ENCODE measurements around the gene IDUA.

The IDUA gene

GRCh38 chr4:1001561-1002130 is 14.8 kb downstream of the IDUA start:
- DNase-seq (ENCODE audit: low read depth): no peak

DNA sequence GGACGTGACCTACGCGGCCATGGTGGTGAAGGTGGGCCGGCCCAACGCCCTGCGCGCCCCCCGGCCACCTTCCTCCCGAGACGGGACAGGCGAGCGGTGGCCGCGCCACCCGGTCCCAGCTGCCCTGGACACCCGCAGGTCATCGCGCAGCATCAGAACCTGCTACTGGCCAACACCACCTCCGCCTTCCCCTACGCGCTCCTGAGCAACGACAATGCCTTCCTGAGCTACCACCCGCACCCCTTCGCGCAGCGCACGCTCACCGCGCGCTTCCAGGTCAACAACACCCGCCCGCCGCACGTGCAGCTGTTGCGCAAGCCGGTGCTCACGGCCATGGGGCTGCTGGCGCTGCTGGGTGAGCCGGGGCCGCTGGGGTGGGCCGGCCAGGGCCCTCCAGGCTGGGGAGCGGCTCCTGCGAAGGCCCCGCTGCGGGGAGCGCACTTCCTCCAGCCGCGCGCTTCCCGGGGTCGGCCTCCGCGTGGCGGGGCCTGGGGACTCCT is 15.3 kb downstream of the IDUA start:
- no peak for DNase-seq (ENCODE audit: low read depth)

GRCh38 chr4:1002631-1003251 is 15.9 kb downstream of the IDUA start:
- no peak for DNase-seq (ENCODE audit: low read depth)

- no peak for DNase-seq (ENCODE audit: low read depth)
These were observed 16.6 kb downstream of the IDUA start for GRCh38 chr4:1003271-1004070.

- DNase-seq (ENCODE audit: low read depth): no peak
These were observed 17.2 kb downstream of the IDUA start for GRCh38 chr4:1004071-1004418.

DNA sequence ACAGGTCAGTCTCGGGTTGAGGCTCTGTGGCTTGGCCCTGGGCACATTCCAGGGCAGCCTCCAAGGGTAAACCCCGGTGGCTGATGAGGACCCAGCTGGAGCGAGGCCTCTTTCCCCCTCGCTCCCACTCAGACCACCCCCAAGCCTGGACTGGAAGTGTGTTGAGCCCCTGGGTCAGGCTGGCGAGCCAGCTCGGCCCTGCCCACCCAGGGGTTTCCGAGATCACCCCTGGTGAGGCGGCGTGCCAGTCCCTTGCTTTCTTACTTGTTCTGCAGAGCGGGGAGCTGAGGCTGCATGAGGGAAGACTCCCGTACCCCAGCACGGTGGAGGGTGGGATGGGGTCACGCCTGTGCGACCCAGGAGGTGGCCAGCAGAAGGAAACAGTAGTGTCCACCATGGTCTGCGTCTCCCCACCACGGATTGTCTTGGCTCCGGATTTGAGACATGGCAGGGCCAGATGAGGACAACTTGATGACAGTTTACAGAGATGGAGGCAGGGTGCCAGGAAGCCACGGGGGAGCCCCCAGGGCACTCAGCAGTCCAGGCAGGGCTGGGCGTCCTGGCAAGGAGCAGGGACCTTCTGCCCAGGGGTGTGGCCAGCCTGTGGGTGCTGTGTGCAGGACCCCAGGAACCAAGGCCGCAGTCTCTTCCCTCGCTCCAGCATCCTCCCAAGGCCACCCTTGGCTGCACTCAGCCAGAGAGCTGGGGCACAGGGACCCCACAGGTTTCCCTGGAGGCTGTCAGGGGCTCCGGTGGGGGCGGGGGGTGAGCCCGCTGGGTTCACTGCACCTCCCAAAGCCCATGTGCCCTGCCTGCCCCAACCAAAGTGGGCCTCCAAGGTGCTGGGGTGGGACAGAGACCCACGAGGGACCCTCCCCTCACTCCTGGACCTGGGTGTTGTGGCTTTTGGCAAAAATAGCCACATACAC is 18.0 kb downstream of the IDUA start:
- DNase-seq (ENCODE audit: low read depth): no peak

DNA sequence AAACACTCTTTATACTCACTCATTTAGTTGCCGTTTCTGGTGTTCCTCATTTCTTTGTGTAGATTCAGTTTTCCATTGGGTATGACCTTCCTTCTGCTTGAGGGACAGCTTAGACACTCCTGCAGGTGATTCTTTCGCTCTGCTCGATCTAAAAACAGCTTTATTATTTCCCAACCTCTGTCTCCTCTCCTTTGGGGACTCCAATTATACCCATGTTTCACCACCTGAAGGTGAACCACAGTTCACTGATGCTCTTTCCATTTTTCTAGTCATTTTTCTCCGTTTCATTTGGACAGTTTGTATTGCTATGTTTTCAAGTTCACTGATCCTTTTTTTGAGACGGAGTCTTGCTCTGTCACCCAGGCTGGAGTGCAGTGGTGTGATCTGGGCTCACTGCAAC is 20.0 kb downstream of the IDUA start:
- no peak for DNase-seq (ENCODE audit: low read depth)

GRCh38 chr4:1008840-1009541 is 22.1 kb downstream of the IDUA start:
- DNase-seq (ENCODE audit: low read depth): peak; percentile 21

- peak; percentile 70 for DNase-seq (ENCODE audit: low read depth)
These were observed 22.9 kb downstream of the IDUA start for GRCh38 chr4:1009542-1010394.

GRCh38 chr4:1010395-1011021 is 23.7 kb downstream of the IDUA start:
- DNase-seq (ENCODE audit: low read depth): peak; percentile 46

DNA sequence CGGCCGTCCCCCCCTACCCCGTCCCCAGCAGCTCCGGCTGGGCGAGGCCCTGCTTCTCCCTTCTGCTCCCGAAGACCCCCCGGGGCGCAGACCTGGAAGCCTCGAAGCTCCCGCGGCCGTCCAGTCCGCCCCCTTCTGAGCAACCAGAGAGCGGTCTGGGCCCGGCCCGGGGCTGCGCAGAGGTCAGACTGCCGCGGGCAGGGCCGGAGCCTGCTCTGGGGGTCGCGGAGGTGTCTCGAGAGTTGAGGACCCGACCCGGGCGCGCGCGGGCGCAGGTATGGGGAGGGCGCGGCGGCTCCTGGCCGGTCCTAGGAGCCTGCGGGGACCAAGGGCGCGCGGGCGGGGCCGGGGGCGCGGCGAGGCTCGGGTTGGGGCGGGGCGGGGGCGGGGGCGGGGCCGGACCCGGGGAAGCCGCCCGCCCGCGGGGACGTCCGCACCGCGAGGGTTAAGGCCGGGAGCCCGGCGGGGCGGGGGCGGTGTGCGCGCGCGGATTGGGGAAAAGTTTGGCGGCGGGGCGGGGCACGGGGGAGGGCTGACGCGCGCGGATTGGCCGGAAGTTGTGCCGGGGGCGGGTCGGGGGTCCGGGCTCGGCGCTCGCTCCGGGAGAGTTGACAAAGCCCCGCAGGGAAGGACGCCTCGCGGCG is 24.3 kb downstream of the IDUA start, which contains the start of gene FGFRL1:
FGFRL1 (plus strand) TSS at position 605 of the 644 bp plus-strand sequence. CDS start 860 bp downstream, outside the sequence.
- peak; percentile 90 for DNase-seq (ENCODE audit: low read depth)

DNA sequence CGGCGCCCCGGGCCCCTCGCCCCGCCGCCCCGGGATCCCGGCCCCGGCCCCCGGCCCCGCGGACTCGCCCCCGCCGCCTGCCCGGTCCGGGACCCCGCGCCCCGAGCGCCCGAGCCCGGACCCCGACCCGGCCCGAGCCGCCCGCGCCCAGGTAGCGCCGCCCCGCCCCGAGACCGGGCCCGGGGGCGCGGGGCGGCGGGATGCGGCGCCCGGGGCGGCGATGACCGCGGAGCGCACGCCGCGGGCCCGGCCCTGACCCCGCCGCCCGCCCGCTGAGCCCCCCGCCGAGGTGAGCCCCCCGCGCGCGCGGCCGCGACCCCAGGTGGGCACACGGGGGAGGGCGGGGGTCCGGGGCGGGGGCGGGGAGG is 24.8 kb downstream of the IDUA start:
- no peak for DNase-seq (ENCODE audit: low read depth)

DNA sequence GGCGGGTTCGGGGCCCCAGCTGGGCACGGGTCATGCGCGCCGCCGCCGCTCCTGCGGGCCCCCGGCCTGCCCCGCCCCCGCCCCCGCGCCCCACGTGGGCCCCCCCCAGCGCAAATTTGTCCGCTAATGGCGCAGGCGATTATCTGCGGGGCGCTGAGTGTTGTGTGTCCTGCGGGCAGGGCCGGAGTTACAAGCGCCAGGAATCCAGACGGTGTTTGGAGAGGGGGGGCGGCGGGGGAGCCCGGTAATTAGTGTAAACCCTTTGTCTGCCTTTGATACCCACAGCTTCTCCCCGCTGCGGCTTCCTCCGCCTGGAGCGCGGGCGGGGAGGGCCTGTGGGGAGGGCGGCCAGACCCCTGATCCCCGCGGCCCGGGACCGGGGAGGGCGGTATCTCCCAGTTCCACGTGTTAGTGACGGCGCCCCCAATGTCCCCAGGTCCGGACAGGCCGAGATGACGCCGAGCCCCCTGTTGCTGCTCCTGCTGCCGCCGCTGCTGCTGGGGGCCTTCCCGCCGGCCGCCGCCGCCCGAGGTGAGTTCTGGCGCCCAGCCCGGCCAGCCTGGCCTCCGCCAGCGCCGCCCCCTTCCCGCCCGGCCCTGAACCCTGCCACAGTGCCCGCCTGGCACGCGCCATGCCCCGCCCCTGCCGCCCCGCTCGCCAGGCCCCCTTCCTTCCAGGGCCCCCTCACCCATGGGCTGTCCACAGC is 25.3 kb downstream of the IDUA start:
- peak; percentile 14 for DNase-seq (ENCODE audit: low read depth)

DNA sequence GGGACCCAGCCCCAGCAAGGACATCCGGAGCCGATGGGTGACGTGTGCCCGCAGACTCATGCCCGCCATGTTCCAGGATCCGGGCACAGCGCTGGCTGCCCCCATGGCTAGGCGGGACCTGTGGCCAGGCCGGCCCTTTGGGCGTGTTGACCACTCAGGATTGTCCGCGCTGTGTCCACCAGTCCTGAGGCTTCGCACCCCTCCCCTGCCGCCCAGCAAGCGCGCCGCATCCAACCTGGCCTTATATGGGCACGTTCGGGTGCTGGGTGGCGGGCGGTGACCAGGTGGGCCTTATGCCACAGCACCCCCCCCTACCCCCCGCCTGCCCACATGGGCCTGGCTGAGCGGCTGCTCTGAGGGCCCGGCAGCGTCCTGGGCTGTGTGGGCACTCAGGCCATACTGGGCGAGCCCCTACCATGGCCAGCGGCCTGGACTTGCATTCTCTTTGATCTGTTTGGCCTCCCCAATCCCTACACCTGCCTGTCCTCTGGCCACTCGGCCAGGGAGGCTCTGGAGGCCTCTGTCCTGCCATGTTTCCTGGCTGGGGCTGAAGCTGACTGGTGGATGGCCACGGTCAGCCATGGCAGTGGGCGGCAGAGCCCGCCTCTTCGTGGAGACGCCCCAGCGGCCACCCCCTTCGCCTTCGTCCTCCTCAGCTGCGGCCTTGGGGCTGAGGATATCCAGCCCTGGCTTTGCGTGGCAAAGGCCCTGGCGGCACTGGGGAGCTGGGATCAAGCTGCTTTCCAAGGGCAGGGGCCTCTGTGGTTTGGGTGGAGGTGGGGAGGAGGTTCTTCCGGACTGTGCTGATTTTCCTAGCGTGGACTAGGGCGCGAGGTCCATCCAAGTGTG is 26.6 kb downstream of the IDUA start:
- DNase-seq (ENCODE audit: low read depth): no peak

DNA sequence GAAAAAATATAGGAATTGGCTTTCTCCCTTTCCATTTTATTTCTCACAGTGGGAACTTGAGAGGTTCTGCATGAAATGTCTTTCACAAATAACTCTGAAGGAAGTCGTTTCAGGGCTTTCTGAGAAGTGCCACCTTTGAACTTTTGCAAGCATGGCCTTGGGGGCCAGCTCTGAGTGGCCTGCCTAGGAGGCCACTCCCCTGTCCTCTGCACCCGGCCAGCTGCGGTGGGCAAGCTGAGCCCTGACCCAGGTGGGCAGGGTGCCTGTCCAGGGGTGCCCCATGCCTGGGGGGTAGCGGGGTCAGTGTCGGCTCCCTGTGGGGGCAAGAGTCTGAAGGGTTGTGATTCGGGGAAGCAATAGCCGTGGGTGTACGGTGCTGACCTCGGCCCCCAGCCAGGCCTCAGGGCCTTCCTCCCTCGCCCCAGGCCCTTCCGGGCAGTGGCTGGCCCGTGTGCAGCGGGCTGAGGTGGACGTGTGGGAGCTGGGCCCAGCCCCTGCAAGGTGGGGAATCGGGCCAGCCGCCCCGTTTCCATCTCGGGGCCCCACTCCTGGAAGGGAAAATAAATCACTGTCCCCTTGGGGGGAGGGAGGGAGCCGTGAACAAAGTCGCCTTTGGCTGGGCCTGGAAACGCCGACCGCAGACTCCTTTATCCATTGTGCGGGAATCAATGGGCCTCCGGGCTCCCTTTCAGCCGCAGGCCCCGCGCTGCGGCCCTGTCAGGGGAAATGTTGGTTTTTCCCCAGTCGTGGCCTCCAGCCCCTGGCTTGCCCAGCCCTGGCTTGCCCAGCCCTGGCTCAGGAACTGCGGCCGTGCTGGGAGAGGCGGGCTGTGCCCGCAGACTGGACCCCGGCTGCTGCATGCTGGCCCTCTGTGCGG is 27.7 kb downstream of the IDUA start:
- no peak for DNase-seq (ENCODE audit: low read depth)

DNA sequence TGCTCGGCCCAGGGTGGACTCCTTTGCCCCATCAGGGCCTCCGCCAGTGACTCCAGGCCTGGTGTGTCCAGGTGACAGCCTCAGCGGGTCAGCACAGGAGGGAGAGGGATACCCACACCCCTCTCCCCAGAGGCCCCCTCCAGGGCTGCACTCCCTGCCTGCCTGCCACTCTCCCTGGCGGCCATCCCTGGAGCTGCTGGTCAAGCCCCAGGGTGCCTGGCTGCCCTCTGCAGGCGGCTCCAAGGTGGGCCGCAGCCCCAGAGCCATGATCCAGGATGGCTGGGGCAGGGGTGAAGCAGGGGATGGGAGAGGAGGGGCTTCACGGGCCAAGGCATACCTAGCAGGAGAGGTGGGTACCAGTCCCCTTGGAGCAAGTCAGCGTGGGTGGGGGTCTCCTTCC is 28.3 kb downstream of the IDUA start:
- DNase-seq (ENCODE audit: low read depth): no peak

DNA sequence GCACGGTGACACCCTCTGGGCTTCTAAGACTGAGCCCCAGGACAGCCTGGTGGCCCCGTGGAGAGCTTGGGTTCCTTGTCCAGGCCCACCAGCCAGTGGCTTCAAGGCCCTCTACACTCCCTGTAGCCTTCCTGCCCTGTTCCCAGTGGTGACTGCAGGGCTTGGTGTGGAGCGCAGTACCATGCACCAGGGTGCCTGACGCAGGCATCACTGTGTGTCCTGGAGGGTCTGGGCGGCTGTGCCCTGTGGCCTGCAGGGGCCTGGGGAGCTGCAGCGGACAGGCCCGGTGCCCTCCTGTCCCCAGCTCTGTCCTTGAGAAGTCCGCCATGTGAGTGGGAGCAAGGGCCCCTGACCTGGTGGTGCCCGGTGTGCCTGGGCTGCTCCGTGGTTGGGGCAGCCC is 28.9 kb downstream of the IDUA start:
- no peak for DNase-seq (ENCODE audit: low read depth)

Measured in activated T-helper 9 cell treated with anti-CD3 and anti-CD28 coated beads, Interleukin-2, amount 50 U/mL, for 16 hours (primary cell).